IPS DF 6.9 (cell line): Measurements from ENCODE around the gene AOPEP.

Experiments
- DNase-seq: peaks from one replicate; pipeline ENCODE4 v3.0.0-alpha.2; 2013; ENCODE audit warnings: low read depth, low spot score
- H3K27ac ChIP-seq: one replicate; pipeline ENCODE4 v1.5.1; 2013; ENCODE audit warnings: low read length, control low read depth
- H3K27me3 ChIP-seq: 2 replicates; pipeline ENCODE4 v1.6.1; 2013; ENCODE audit warnings: mild to moderate bottlenecking, low read length; ENCODE audit not compliant: control insufficient read depth, insufficient read depth
- H3K36me3 ChIP-seq: 2 replicates; pipeline ENCODE4 v1.6.1; 2013; ENCODE audit warnings: low read length; ENCODE audit not compliant: control insufficient read depth, insufficient read depth
- H3K4me1 ChIP-seq: 2 replicates; pipeline ENCODE4 v1.6.1; 2013; ENCODE audit warnings: low read length; ENCODE audit not compliant: control insufficient read depth, insufficient read depth
- H3K4me3 ChIP-seq: 2 replicates; pipeline ENCODE4 v1.5.1; 2013; ENCODE audit warnings: mild to moderate bottlenecking, low read length
- H3K9me3 ChIP-seq: 2 replicates; pipeline ENCODE4 v1.6.1; 2013; ENCODE audit warnings: low read length, inconsistent platforms; ENCODE audit not compliant: control insufficient read depth, insufficient read depth
- WGBS: extraction: QIAGEN DNeasy Blood & Tissue Kit; methylation state at CpG from one replicate; pipeline ENCODE4 v1.1.7; 2013; ENCODE audit warnings: mixed read lengths, missing lambda C conversion rate; ENCODE audit not compliant: insufficient read length, insufficient coverage; 5-methylcytosine and 5-hydroxymethylcytosine counted together

The AOPEP gene

DNA sequence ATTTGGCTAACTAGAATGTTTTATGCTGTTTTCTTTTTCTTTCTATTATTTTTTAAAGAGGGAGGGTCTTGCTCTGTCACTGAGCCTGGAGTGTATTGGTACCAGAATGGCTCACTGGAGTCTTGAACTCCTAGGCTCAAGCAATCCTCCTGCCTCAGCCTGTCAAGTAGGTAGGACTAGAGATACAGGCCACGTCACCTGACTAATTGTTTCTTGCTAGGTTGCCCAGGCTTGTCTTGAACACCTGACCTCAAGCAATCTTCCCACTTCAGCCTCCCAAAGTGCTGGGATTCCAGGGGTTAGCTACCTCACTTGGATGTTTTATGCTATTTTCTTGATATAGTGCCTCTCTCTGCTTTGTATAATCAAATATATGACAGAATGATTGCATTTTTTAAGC, 166.2 kb downstream of the AOPEP start:
- no peaks in the 10 kb centered on the region for H3K36me3 ChIP-seq
- no peak overlapping the region for H3K27ac ChIP-seq
- no peaks in the 10 kb centered on the region for H3K27me3 ChIP-seq
- WGBS = no CpG with 5 or more reads among the region's 1 CpG
- no peaks in the 10 kb centered on the region for H3K9me3 ChIP-seq
- no peak for DNase-seq
- H3K4me1 ChIP-seq = no peaks in the 10 kb centered on the region
- no peak overlapping the region for H3K4me3 ChIP-seq

DNA sequence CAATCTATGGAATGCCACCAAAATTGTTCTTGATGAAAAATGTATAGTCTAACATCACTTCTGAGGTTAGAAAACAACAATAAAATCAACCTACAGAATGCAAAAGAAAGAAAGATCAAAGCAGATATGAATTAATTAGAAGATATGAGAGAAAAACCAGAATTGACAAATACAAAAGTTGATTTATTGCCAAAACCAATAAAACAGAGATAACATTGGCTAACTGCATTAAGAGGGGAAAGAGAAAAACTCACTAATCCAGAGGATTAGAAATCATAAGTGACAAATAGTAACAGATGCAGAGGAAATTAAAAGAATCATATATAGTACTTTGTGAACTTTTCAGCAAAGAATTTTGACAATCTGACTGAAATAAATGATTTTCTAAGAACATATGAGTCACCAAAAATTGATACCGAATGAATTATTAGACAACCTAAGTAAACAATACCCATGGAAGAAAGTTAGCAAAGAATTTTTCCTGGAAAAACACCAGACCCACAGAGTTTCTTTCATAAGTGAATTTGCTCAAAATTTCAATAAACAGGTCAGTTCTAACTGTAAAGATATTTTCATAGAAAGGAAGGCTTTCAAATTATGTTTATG, 167.7 kb downstream of the AOPEP start:
- WGBS = no CpG with 5 or more reads among the region's 1 CpG
- H3K4me3 ChIP-seq = no peak overlapping the region
- H3K36me3 ChIP-seq = no peaks in the 10 kb centered on the region
- H3K9me3 ChIP-seq = no peaks in the 10 kb centered on the region
- no peak for DNase-seq
- H3K4me1 ChIP-seq = no peaks in the 10 kb centered on the region
- no peaks in the 10 kb centered on the region for H3K27me3 ChIP-seq
- H3K27ac ChIP-seq = no peak overlapping the region

DNA sequence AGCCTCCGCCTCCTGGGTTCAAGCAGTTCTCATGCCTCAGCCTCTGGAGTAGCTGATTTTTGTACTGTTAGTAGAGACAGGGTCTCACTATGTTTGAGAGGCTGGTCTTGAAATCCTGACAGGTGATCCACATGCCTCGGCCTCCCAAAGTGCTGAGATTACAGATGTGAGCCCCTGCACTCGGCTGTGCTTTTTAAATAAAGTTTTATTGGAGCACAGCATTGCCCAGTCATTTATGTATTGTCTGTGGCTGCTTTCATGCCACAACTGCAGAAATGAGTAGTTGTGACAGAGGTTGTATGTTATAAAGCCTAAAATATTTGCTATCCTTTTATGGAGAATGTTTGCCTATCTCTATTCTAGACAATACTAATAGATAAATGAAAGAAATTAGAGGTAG, 169.2 kb downstream of the AOPEP start:
- H3K4me1 ChIP-seq = no peaks in the 10 kb centered on the region

DNA sequence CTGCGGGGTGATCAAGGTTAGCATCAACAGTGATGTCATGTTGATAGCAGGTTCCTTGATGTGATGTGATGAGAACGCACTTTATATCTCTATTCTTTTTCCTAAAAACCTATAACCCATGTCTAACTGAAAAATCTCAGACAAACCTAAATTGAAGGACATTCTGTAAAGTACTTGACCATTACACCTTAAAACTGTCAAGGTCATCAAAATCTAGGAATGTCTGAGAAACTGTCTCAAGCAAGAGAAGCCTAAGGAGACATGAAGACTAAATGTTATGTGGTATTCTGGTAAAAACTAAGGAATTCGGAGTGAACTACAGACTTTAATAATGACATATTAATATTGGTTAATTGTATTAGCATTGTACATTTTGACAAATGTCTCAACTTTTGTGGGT, 170.0 kb downstream of the AOPEP start:
- no peaks in the 10 kb centered on the region for H3K36me3 ChIP-seq
- H3K27me3 ChIP-seq = no peaks in the 10 kb centered on the region
- no peaks in the 10 kb centered on the region for H3K9me3 ChIP-seq
- WGBS = no CpG with 5 or more reads among the region's 3 CpGs
- no peak overlapping the region for H3K27ac ChIP-seq
- no peaks in the 10 kb centered on the region for H3K4me1 ChIP-seq
- no peak overlapping the region for H3K4me3 ChIP-seq
- no peak for DNase-seq

More for the DNA sequence above, 169.2 kb downstream of the AOPEP start:
- H3K4me3 ChIP-seq = no peak overlapping the region
- WGBS = no CpG with 5 or more reads among the region's 3 CpGs
- DNase-seq = no peak
- no peaks in the 10 kb centered on the region for H3K27me3 ChIP-seq
- no peak overlapping the region for H3K27ac ChIP-seq
- H3K9me3 ChIP-seq = no peaks in the 10 kb centered on the region
- H3K36me3 ChIP-seq = no peaks in the 10 kb centered on the region

DNA sequence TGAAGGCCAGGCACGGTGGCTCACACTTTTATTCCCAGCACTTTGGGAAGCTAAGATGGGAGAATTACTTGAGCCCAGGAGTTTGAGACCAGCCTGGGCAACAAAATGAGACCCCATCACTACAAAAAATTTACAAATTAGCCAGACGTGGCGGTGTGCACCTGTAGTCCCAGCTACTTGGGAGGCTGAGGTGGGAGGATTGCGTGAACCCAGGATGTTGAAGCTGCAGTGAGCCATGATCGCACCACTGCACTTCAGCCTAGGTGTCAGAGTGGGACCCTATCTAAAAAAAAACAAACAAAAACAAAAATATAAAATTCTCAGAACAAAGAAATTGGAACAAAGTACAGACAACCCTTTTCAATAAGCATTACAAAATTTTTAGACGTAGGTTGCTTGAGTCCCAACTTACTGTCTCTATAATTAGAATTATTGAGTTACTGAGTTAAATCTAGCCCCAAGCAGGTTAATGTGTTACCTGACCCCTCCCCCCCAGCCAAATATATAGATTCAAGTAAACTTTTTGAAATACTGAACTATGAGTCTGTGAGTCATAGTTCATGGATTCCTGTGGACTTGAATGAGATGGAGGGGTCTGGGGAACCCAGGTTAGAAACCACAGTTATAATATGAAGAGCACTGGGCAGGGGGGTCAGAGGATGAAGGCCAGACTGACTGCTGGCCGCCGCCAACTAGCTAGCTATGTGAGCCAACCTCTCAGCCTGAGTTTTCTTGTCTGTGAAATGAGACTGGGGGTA, 173.1 kb downstream of the AOPEP start:
- Histone ChIP-seq H3K4me1 (peaks cover 2% of the 10 kb centered on the region; the same call in 1 of the 2 replicates), H3K36me3 (no peaks in the 10 kb centered on the region), H3K27me3 (no peaks in the 10 kb centered on the region), H3K9me3 (no peaks in the 10 kb centered on the region), H3K4me3 (no peak overlapping the region), H3K27ac (no peak overlapping the region)
- no CpG with 5 or more reads among the region's 8 CpGs for WGBS
- no peak for DNase-seq

DNA sequence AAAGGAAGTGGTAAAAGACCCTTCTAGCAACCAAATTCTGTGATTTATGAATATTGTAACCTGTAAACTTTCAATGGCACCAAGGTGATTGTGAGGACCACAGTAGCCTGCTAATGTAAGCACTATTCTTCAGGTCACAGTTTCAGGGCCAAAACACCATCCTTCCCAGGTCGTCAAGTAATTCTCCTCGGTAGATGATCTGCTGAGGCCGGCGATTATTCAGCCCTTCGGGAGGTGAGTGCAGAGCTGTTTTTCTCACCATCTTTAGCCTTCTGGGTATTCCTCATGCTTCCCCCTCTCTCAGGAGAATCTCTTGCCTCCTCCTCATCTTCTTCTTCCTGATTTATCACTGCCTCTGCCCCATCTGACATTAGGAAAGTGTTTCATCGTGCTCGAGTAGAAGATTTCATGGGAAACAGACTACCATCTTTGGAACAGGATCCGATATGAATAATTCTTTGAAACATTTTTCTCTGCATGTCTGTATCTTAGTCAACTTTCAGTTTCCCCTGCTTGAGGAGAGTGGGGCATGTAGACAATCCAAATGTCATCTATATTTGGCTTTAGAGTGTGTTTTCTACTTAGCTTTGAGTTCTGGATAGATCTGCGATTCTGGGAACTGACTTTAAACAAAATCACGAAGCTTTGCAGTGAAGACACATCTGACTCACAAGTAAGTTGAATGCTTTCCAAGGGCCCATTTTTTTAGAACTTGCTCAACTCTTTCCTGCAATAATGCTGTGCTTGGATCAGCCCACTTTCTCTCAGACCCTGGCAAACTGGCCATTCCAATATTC, 173.9 kb downstream of the AOPEP start:
- H3K4me1 ChIP-seq = peaks cover 2% of the 10 kb centered on the region; the same call in 1 of the 2 replicates
- H3K27me3 ChIP-seq = no peaks in the 10 kb centered on the region
- H3K36me3 ChIP-seq = no peaks in the 10 kb centered on the region
- WGBS = no CpG with 5 or more reads among the region's 10 CpGs
- H3K9me3 ChIP-seq = no peaks in the 10 kb centered on the region
- H3K27ac ChIP-seq = no peak overlapping the region
- DNase-seq = no peak
- H3K4me3 ChIP-seq = no peak overlapping the region

DNA sequence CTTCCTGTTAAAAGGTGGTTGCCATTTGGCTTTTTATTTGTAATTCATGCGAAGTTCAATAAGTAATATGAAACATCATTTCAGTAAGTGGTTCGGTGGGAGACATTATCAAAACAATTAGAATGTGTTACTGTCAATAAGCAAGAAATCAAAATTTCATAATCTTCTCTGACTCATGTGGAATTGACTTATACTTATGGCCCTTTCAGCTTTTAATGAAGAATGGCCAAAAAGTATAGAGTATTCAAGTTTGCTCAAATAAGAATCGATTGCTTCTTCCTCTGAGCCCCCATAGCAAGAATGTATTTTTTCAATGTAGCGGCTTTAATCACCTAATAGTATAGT, 174.5 kb downstream of the AOPEP start:
- Histone ChIP-seq H3K4me1 (peaks cover 2% of the 10 kb centered on the region; the same call in 1 of the 2 replicates), H3K4me3 (no peak overlapping the region), H3K27ac (no peak overlapping the region), H3K27me3 (no peaks in the 10 kb centered on the region), H3K9me3 (no peaks in the 10 kb centered on the region), H3K36me3 (no peaks in the 10 kb centered on the region)
- no peak for DNase-seq
- WGBS = no CpG with 5 or more reads among the region's 4 CpGs

DNA sequence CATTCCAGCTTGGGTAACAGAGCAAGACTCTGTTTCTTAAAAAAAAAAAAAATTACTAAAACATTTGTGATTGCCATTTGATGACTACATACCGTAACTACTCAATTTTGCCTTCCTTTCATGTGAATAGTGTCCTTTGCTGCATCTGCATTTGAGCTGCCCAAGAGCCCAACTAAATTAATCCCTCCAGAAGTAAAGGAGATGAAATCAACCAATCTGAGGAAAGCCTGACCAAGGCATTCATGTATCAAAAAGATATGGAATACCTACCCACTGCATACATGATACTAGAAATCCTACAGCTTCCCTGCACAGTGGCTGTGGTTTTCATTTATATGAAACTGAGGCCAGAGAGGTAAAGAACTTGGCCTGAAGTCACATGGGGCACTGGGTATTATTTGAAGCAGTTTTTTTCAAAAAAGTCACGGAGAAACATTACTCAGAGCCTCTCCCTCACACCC, 177.5 kb downstream of the AOPEP start:
- H3K4me1 ChIP-seq = peaks cover 2% of the 10 kb centered on the region; the same call in 1 of the 2 replicates
- H3K9me3 ChIP-seq = no peaks in the 10 kb centered on the region
- no peak for DNase-seq
- H3K4me3 ChIP-seq = no peak overlapping the region
- no peak overlapping the region for H3K27ac ChIP-seq
- H3K36me3 ChIP-seq = no peaks in the 10 kb centered on the region
- H3K27me3 ChIP-seq = no peaks in the 10 kb centered on the region
- no CpG with 5 or more reads among the region's 2 CpGs for WGBS

DNA sequence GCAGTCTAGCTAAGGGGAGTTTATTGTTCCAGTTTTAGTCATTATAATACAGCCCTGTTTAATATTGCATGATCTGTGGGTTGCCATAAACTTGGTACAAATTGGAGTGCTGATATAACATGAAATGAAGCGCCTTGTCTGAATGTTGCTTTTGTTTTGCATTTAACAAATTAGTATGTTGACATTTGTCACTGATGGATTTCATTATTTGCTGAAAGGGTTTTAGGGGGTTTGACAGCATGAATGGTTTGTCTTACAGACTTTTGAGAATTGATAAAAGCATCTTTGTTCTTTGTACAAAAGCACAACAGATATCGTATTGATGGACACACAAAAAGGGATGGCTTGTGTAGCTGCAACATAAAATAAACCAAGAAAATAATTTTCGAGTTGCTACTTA, 178.3 kb downstream of the AOPEP start:
- H3K27me3 ChIP-seq = no peaks in the 10 kb centered on the region
- no peaks in the 10 kb centered on the region for H3K9me3 ChIP-seq
- no peaks in the 10 kb centered on the region for H3K36me3 ChIP-seq
- no peak overlapping the region for H3K4me3 ChIP-seq
- H3K4me1 ChIP-seq = peaks cover 2% of the 10 kb centered on the region; the same call in 1 of the 2 replicates
- H3K27ac ChIP-seq = no peak overlapping the region
- DNase-seq = no peak
- no CpG with 5 or more reads among the region's 3 CpGs for WGBS

DNA sequence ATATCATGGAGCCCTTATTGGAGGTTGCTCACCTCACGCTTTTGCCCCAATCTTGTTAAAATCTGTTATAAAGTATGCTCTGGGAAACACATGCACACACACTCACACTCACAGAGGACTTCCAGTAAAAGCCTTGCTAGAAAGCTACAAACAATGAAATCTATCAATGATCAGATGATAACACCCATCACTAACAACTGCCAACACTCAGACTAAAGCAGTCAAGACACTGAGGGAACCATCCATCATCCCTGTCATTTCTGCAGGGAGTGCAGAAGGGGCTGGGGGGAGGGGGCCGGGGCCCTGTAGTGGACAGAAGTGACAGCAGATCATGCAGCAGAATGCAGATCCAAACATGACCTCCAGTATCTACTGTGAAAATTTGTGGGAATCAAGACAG, 179.1 kb downstream of the AOPEP start:
- DNase-seq = no peak
- no peak overlapping the region for H3K4me3 ChIP-seq
- no CpG with 5 or more reads among the region's 2 CpGs for WGBS
- H3K4me1 ChIP-seq = peaks cover 5% of the 10 kb centered on the region; the same call in 1 of the 2 replicates
- no peaks in the 10 kb centered on the region for H3K36me3 ChIP-seq
- no peak overlapping the region for H3K27ac ChIP-seq
- H3K9me3 ChIP-seq = no peaks in the 10 kb centered on the region
- H3K27me3 ChIP-seq = no peaks in the 10 kb centered on the region
